ENCODE results near the gene FAHD1.

FAHD1 gene

DNA sequence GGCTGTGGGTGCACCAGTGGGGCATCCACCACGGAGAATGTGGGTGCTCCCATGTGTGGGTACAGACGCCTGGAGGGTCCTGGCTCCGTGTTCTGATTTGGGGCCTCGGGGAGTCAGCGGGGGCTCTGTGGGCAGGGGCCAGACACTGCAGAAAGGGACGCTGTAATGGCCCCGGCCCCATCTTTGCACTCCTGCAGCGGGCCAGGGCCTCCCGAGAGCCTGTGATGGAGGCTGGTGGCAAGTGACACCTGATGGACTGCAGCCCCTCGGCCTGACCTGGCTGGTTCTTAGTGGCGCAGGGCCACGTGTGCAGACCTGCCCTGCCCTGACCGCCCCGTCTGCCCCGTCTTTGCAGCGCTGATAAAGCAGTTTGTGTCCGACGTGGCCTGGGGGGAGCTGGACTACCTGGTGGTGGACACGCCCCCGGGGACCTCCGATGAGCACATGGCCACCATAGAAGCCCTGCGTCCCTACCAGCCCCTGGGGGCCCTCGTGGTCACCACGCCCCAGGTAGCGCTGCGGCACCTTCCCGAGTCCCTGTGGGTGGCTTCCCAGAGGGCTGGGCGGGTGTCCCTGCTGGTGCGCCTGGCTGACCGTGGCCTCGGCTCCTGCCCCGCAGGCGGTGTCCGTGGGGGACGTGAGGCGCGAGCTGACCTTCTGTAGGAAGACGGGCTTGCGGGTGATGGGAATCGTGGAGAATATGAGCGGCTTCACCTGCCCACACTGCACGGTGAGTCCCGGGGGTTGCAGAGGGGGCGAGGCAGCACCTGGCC, 39.5 kb upstream of the FAHD1 start:
- DNase-seq (ENCODE audit: extremely low spot score), result no peak
- TF ChIP-seq CTBP1 (IDR thresholded peaks at IDR 0.05; ENCODE audit: borderline replicate concordance) (no peak), SUZ12 (IDR thresholded peaks at IDR 0.05) (no peak), BHLHE40 (IDR thresholded peaks at IDR 0.05; ENCODE audit: borderline replicate concordance) (no peak), LEF1 (IDR thresholded peaks at IDR 0.05; ENCODE audit: borderline replicate concordance) (no peak), FOXK2 (IDR thresholded peaks at IDR 0.05) (no peak), NFRKB (IDR thresholded peaks at IDR 0.05) (no peak), FOXA1 (IDR thresholded peaks at IDR 0.05) (no peak), SP1 (IDR thresholded peaks at IDR 0.05) (no peak), TARDBP (IDR thresholded peaks at IDR 0.05) (no peak), ELF4 (IDR thresholded peaks at IDR 0.05) (no peak), FOXM1 (IDR thresholded peaks at IDR 0.05; ENCODE audit: borderline replicate concordance) (no peak), ZNF384 (IDR thresholded peaks at IDR 0.05) (no peak), HDGF (IDR thresholded peaks at IDR 0.05; ENCODE audit: borderline replicate concordance) (no peak), L3MBTL2 (conservative IDR thresholded peaks at IDR 0.05) (no peak), ARNT (IDR thresholded peaks at IDR 0.05) (no peak)
- TF ChIP-seq, protein P1, sequence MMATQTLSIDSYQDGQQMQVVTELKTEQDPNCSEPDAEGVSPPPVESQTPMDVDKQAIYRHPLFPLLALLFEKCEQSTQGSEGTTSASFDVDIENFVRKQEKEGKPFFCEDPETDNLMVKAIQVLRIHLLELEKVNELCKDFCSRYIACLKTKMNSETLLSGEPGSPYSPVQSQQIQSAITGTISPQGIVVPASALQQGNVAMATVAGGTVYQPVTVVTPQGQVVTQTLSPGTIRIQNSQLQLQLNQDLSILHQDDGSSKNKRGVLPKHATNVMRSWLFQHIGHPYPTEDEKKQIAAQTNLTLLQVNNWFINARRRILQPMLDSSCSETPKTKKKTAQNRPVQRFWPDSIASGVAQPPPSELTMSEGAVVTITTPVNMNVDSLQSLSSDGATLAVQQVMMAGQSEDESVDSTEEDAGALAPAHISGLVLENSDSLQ (IDR thresholded peaks at IDR 0.05), result no peak
- ChIA-PET POLR2A (no interaction called here), CTCF (no interaction called here)

DNA sequence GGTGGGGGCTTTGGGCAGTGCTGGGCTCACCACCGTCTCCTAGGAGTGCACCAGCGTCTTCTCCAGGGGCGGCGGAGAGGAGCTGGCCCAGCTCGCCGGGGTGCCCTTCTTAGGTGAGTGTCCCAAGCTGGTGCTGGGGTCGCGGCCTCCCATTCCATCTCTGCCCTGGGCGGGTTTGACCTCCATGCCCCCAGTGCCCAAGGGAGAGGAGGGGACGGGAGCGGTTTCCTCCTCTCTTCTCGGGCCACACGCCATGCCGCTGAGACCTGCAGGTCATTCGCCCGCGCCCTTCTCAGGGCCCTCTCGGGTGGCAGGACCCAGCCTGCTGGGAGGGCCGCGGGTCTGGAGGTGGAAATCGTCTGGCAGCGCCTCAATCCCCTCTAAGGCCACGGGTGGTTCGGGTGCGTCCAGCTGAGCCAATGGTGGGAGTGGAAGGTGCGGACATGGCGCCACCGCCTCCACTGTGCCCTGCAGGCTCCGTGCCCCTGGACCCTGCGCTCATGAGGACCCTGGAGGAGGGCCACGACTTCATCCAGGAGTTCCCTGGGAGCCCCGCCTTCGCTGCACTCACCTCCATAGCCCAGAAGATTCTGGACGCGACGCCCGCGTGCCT, 38.8 kb upstream of the FAHD1 start:
- DNase-seq (ENCODE audit: extremely low spot score), result no peak
- ChIA-PET CTCF (no interaction called here), POLR2A (interaction anchor here (1.0 kb wide), 1 partner anchor 15 kb away, joined by 3 read pairs; the partner anchor contains the start of genes EME2 and MRPS34)
- TF ChIP-seq ARNT (IDR thresholded peaks at IDR 0.05), result no peak
- no peak for TF ChIP-seq HDGF (IDR thresholded peaks at IDR 0.05; ENCODE audit: borderline replicate concordance)
- TF ChIP-seq ELF4 (IDR thresholded peaks at IDR 0.05), result no peak
- TF ChIP-seq CTBP1 (IDR thresholded peaks at IDR 0.05; ENCODE audit: borderline replicate concordance), result no peak
- TF ChIP-seq ZNF384 (IDR thresholded peaks at IDR 0.05), result no peak
- TF ChIP-seq LEF1 (IDR thresholded peaks at IDR 0.05; ENCODE audit: borderline replicate concordance), result no peak
- no peak for TF ChIP-seq FOXA1 (IDR thresholded peaks at IDR 0.05)
- no peak for TF ChIP-seq L3MBTL2 (conservative IDR thresholded peaks at IDR 0.05)
- TF ChIP-seq TARDBP (IDR thresholded peaks at IDR 0.05), result no peak
- TF ChIP-seq SP1 (IDR thresholded peaks at IDR 0.05), result no peak
- no peak for TF ChIP-seq SUZ12 (IDR thresholded peaks at IDR 0.05)
- no peak for TF ChIP-seq FOXM1 (IDR thresholded peaks at IDR 0.05; ENCODE audit: borderline replicate concordance)
- TF ChIP-seq, protein P1 (IDR thresholded peaks at IDR 0.05), result no peak
- no peak for TF ChIP-seq BHLHE40 (IDR thresholded peaks at IDR 0.05; ENCODE audit: borderline replicate concordance)
- no peak for TF ChIP-seq FOXK2 (IDR thresholded peaks at IDR 0.05)
- TF ChIP-seq NFRKB (IDR thresholded peaks at IDR 0.05), result no peak

GRCh38 chr16:1788708-1789100, 38.3 kb upstream of the FAHD1 start:
- TF ChIP-seq, protein P1 (IDR thresholded peaks at IDR 0.05), result no peak
- TF ChIP-seq FOXM1 (IDR thresholded peaks at IDR 0.05; ENCODE audit: borderline replicate concordance) (no peak), TARDBP (IDR thresholded peaks at IDR 0.05) (no peak), CTBP1 (IDR thresholded peaks at IDR 0.05; ENCODE audit: borderline replicate concordance) (no peak), SP1 (IDR thresholded peaks at IDR 0.05) (no peak), SUZ12 (IDR thresholded peaks at IDR 0.05) (no peak)
- CTCF ChIA-PET, result no interaction called here
- POLR2A ChIA-PET, result interaction anchor here (1.0 kb wide), 1 partner anchor 16 kb away, joined by 3 read pairs; the partner anchor contains the start of genes EME2 and MRPS34
- no peak for DNase-seq (ENCODE audit: extremely low spot score)

DNA sequence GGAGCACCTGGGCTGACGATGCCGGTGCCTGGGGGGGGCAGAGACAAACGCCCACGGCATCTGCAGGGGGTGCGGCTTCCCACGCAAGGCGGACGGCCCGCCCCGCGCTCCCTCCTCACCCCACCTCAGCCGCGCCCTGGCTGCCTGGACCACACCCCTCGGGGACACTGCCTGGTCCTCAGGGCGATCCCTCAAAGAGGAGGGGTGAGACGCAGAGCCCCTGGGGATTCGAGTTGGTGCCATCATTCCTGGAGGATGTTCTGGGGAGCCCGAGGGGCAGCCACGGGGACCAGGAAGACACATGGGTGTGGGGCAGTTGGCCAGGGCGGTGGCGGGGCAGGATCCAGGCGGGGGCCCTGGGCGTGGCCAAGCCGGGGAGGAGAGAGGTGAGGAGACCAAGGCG, 37.4 kb upstream of the FAHD1 start:
- ChIA-PET CTCF (no interaction called here), POLR2A (no interaction called here)
- TF ChIP-seq, protein P1 (IDR thresholded peaks at IDR 0.05), result no peak
- TF ChIP-seq FOXM1 (IDR thresholded peaks at IDR 0.05; ENCODE audit: borderline replicate concordance) (no peak), FOXK2 (IDR thresholded peaks at IDR 0.05) (no peak), L3MBTL2 (conservative IDR thresholded peaks at IDR 0.05) (no peak), BHLHE40 (IDR thresholded peaks at IDR 0.05; ENCODE audit: borderline replicate concordance) (no peak), LEF1 (IDR thresholded peaks at IDR 0.05; ENCODE audit: borderline replicate concordance) (no peak), NFRKB (IDR thresholded peaks at IDR 0.05) (no peak), HDGF (IDR thresholded peaks at IDR 0.05; ENCODE audit: borderline replicate concordance) (no peak)
- DNase-seq (ENCODE audit: extremely low spot score), result no peak

DNA sequence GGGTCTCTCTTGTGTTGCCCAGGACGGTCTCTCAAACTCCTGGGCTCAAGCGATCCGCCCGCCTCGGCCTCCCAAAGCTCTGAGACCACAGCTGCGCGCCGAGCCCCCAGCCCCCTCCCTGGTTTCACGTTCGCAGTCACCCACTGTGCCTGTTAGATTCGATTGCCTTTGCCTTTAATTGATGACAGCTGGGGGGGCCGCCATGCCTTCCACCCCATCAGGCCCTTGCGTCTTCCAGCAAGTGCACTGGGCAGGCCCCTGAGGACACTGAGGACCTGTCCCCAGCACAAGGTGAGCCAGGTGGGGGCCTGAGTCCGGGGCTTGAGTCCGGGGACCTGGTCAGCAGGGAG, 36.8 kb upstream of the FAHD1 start:
- no peak for DNase-seq (ENCODE audit: extremely low spot score)
- ChIA-PET CTCF (no interaction called here), POLR2A (no interaction called here)
- no peak for TF ChIP-seq TARDBP (IDR thresholded peaks at IDR 0.05)
- no peak for TF ChIP-seq CTBP1 (IDR thresholded peaks at IDR 0.05; ENCODE audit: borderline replicate concordance)
- TF ChIP-seq L3MBTL2 (conservative IDR thresholded peaks at IDR 0.05), result no peak
- TF ChIP-seq, protein P1 (IDR thresholded peaks at IDR 0.05), result no peak
- no peak for TF ChIP-seq FOXM1 (IDR thresholded peaks at IDR 0.05; ENCODE audit: borderline replicate concordance)
- TF ChIP-seq ZNF384 (IDR thresholded peaks at IDR 0.05), result no peak
- TF ChIP-seq HDGF (IDR thresholded peaks at IDR 0.05; ENCODE audit: borderline replicate concordance), result no peak
- TF ChIP-seq BHLHE40 (IDR thresholded peaks at IDR 0.05; ENCODE audit: borderline replicate concordance), result no peak
- TF ChIP-seq ELF4 (IDR thresholded peaks at IDR 0.05), result no peak
- TF ChIP-seq SUZ12 (IDR thresholded peaks at IDR 0.05), result no peak
- no peak for TF ChIP-seq LEF1 (IDR thresholded peaks at IDR 0.05; ENCODE audit: borderline replicate concordance)
- TF ChIP-seq FOXK2 (IDR thresholded peaks at IDR 0.05), result no peak
- TF ChIP-seq FOXA1 (IDR thresholded peaks at IDR 0.05), result no peak
- no peak for TF ChIP-seq NFRKB (IDR thresholded peaks at IDR 0.05)
- TF ChIP-seq ARNT (IDR thresholded peaks at IDR 0.05), result no peak
- no peak for TF ChIP-seq SP1 (IDR thresholded peaks at IDR 0.05)
